Stimulated activated CD8-positive, alpha-beta memory T cell treated with anti-CD3 and anti-CD28 coated beads, Interleukin-2, amount 100 ng/mL, for 48 hours (primary cell): ENCODE results near the gene TYSND1.
A peak's percentile ranks its signal among the peaks of the same experiment; 100 is the strongest.
"Not testable (repeated sequence)": the region's sequence is repeated elsewhere in the genome, so short reads cannot be mapped to it uniquely, and the experiment has no call there.

ENCODE experiments used
- DNase-seq, 2 donors: peaks; one replicate each; pipeline ENCODE4 v3.0.0-alpha.2; 2020; ENCODE audit warnings: low read depth in 2 of 2

Gene TYSND1

GRCh38 chr10:70132098-70133029 is 14.1 kb downstream of the TYSND1 start, which contains the start of gene AIFM2:
Gene AIFM2, minus strand, starts transcription at chr10:70132825. Its CDS starts 8,741 bp downstream, at chr10:70124084.
- DNase-seq: peak; percentile 27 to 32

GRCh38 chr10:70131560-70131937 is 15.0 kb downstream of the TYSND1 start:
- no peak for DNase-seq

GRCh38 chr10:70130878-70131559 is 15.5 kb downstream of the TYSND1 start:
- no peak for DNase-seq

GRCh38 chr10:70126700-70127395 is 19.7 kb downstream of the TYSND1 start:
- DNase-seq: no peak

GRCh38 chr10:70125918-70126552 is 20.5 kb downstream of the TYSND1 start:
- no peak for DNase-seq

GRCh38 chr10:70124918-70125317 is 21.6 kb downstream of the TYSND1 start:
- DNase-seq: no peak

- DNase-seq: no peak
Observed at GRCh38 chr10:70124415-70124814, 22.1 kb downstream of the TYSND1 start.

GRCh38 chr10:70123817-70124216 is 22.7 kb downstream of the TYSND1 start:
- no peak for DNase-seq

- not testable (repeated sequence) for DNase-seq
Observed at GRCh38 chr10:70123166-70123565, 23.3 kb downstream of the TYSND1 start.

- DNase-seq: no peak
Observed at GRCh38 chr10:70122742-70123141, 23.8 kb downstream of the TYSND1 start.

GRCh38 chr10:70121281-70121949 is 25.1 kb downstream of the TYSND1 start:
- DNase-seq: no peak

GRCh38 chr10:70120417-70120816 is 26.1 kb downstream of the TYSND1 start:
- no peak for DNase-seq

GRCh38 chr10:70119623-70120022 is 26.9 kb downstream of the TYSND1 start:
- DNase-seq: no peak

GRCh38 chr10:70119197-70119596 is 27.3 kb downstream of the TYSND1 start:
- no peak for DNase-seq

- no peak for DNase-seq
Observed at GRCh38 chr10:70118196-70118595, 28.3 kb downstream of the TYSND1 start.

- DNase-seq: no peak
Observed at GRCh38 chr10:70117646-70118045, 28.9 kb downstream of the TYSND1 start.

- DNase-seq: peak in 1 of 2 donors; percentile 24
Observed at GRCh38 chr10:70115948-70116682, 30.4 kb downstream of the TYSND1 start.

- no peak for DNase-seq
Observed at GRCh38 chr10:70114902-70115301, 31.6 kb downstream of the TYSND1 start.

- DNase-seq: no peak
Observed at GRCh38 chr10:70112071-70112470, 34.4 kb downstream of the TYSND1 start.

GRCh38 chr10:70111496-70111895 is 35.0 kb downstream of the TYSND1 start:
- no peak for DNase-seq
